Astrocyte of the cerebellum (primary cell): ENCODE results near the gene MYO3B.

Source experiments
- DNase-seq: peaks from one replicate; pipeline ENCODE4 v3.0.0-alpha.2; 2011; ENCODE audit warnings: low read depth
- H3K4me3 ChIP-seq: 2 replicates; pipeline ENCODE4 v1.5.1; 2011; ENCODE audit warnings: mild to moderate bottlenecking, low read depth, low read length, moderate library complexity
- in situ Hi-C: cut with HindIII; loops from 2 replicates; pipeline ENCODE4 v1.10.0; 2017; ENCODE audit warnings: low sequenced_read_pairs
- TF ChIP-seq, protein P1 (sequence below): IDR thresholded peaks from 2 replicates; pipeline ENCODE4 v1.5.1; 2012; ENCODE audit warnings: low read length, low read depth, moderate library complexity, mild to moderate bottlenecking; ENCODE audit errors: missing control alignments

Gene MYO3B

DNA sequence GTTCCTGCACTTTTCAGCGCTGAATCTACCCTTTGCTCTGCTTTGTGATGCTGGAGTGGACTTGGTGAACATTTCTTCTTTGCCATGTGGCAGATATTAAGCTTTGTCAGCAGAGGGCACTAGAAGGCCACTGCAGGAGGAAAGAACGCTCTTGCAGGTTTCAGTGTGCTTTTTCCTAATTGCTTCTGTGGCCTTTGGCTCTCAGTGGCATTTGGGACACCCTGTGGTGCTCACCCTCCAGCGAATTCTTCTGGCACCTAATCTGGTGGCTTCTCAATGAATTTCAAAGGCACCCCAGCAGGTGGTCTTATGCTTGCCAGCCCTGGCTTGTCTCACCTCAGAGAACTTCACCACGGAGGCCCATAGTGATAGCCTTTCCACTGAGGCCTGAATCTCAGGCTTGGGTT lies 146.7 kb downstream of the MYO3B start:
- in situ Hi-C loops = no loop called here
- TF ChIP-seq, protein P1, sequence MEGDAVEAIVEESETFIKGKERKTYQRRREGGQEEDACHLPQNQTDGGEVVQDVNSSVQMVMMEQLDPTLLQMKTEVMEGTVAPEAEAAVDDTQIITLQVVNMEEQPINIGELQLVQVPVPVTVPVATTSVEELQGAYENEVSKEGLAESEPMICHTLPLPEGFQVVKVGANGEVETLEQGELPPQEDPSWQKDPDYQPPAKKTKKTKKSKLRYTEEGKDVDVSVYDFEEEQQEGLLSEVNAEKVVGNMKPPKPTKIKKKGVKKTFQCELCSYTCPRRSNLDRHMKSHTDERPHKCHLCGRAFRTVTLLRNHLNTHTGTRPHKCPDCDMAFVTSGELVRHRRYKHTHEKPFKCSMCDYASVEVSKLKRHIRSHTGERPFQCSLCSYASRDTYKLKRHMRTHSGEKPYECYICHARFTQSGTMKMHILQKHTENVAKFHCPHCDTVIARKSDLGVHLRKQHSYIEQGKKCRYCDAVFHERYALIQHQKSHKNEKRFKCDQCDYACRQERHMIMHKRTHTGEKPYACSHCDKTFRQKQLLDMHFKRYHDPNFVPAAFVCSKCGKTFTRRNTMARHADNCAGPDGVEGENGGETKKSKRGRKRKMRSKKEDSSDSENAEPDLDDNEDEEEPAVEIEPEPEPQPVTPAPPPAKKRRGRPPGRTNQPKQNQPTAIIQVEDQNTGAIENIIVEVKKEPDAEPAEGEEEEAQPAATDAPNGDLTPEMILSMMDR = peak; percentile 85
- H3K4me3 ChIP-seq = no peak overlapping the region
- DNase-seq = peak; percentile 18

DNA sequence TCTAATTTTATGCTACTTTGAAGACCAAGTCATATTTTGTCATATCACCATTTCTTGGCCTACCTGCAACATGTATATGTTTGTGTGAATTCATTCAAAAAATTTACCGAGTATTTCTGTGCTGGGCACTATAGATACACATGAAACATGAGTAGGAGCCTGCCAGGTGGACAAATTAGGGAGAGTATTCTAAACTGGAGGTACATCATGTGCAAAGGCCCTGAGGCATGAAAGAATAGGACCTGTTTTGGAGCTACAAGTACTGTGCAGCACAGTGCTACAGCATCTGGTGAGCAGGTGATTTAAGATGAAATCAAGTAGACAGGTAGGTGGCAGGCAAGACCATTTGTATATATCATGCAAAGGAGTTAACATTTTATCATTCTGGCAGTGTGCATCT lies 152.9 kb downstream of the MYO3B start:
- in situ Hi-C loops = no loop called here
- TF ChIP-seq, protein P1 = no peak
- DNase-seq = no peak
- H3K4me3 ChIP-seq = no peak overlapping the region

DNA sequence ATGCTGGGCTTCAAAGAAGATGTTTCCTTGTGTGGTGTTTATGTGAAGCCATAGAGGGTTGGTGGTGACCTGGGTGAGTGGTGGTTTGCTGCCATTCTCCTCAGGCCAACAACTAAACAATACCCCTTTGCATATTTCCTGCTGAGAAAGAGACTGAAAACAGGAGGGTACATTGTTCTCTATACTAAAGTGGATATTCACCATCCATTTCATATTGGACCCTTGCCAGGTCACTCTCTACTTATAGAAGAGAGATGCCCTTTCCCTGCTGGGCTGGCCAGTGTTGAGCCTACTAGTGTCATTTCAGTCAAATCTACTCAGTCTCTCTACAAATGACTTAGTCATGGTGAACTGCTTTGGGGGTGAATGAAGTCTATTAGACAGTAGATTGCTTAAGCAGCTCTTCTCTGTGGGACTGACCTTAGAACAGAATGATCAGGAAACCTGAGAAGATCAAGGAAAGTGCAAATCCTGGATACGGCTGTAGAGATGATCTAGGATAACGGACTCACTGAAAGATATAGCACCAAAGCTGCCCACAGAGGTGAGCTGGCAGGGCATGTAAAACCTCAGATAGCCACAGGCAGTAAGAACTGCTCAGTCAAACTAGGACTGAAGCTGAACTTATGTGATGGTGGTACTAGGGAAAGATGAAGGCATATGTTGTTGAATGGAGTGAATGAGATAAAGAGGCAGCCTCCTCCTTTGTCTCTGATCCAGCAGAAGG lies 154.9 kb downstream of the MYO3B start:
- no peak overlapping the region for H3K4me3 ChIP-seq
- DNase-seq = no peak
- in situ Hi-C loops = no loop called here
- TF ChIP-seq, protein P1 = no peak

DNA sequence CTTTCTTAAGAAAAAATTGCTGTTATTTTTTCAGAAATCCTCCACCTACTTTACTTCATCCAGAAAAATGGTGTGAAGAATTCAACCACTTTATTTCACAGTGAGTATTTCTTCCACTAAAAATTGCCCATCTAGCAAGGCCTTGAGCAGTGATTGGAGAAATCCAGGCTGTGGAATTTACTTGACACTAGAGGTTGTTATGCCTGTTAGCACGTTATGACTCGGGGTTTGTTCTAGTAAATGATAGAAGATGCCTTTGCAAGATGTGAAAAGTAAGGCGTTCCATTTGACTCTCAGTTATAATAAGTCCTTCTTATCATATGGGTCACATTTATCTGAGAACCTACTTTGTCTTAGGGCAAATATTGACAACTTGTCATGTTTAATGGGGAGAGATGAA lies 157.4 kb downstream of the MYO3B start:
- DNase-seq = peak; percentile 12
- TF ChIP-seq, protein P1 = no peak
- H3K4me3 ChIP-seq = no peak overlapping the region
- in situ Hi-C loops = no loop called here

DNA sequence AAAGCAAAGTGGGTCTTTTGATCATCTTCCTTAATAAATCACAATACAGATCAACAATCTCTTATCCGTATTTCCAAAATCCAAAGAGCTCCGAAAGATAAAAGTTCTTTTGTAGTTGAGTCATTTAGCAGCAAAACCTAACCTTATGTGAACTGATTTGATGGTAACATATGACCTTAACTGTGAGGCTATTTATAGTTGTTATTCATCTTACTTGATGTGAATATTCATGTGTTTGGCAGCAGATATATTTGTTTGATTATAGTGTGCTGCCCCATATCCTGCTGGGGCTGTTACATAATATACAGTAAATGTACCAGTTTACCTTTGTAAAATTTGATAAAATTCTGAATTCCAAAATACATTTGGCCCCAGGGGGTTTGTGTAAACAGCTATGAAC lies 158.5 kb downstream of the MYO3B start:
- in situ Hi-C loops = no loop called here
- no peak overlapping the region for H3K4me3 ChIP-seq
- no peak for DNase-seq
- TF ChIP-seq, protein P1 = no peak

DNA sequence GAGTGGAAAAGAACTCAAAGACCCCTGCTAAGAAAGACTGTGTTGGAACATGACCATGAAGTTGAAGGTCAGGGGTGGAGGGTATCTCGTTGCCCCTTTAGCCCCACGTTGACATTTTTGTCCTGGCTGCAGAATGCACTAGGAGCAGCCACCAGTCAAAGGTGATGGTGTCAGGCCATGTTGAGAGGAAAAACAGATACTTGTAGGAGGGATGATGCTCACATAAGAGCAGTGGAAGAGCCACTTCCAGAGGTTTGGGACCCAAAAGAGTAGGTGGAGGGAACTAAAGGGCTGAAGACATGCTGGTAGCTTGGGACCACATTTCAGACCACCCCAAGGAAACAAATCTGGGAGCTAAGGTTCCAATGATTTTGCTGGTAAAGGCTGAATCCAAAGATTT lies 159.0 kb downstream of the MYO3B start:
- DNase-seq = no peak
- H3K4me3 ChIP-seq = no peak overlapping the region
- in situ Hi-C loops = no loop called here
- TF ChIP-seq, protein P1 = no peak
